Measurements from ENCODE around the gene PRR11. TPM values are rescaled to one million over a fixed set of nuclear protein-coding genes. Genes with fewer than 3 reads are reported as not detected.
A peak's percentile ranks its signal among the peaks of the same experiment; 100 is the strongest.

The PRR11 gene
- total RNA-seq, 4 donors from 2014 or later = 0.89 to 2.2 (median 1.3) TPM

DNA sequence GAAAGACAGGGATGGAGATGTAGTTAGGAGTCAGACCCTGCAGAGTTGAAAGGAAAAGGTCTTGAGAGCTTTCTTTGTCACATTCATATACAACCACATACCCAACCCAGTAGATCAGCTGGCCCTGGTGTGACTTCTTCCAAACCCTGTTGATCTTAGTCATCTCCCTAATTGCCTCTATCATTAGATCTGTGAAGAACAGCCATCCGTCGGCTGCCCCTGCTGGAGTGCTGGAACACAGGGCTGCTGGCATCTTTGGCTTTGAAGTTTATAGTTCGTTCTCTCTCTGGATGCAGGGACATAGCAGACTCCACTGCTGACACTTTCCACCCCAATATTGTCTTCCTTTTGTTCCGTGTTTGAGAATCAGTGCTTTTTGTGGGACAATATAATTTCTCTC lies 43.9 kb downstream of the PRR11 start:
- no peaks in the 10 kb centered on the region for H3K4me1 ChIP-seq
- H3K9me3 ChIP-seq = no peaks in the 10 kb centered on the region
- intact Hi-C loops (cut with DNase I) = no loop called here
- H3K4me3 ChIP-seq (replicated peaks in 1 of 3) = no peak overlapping the region
- TF ChIP-seq, protein P1, sequence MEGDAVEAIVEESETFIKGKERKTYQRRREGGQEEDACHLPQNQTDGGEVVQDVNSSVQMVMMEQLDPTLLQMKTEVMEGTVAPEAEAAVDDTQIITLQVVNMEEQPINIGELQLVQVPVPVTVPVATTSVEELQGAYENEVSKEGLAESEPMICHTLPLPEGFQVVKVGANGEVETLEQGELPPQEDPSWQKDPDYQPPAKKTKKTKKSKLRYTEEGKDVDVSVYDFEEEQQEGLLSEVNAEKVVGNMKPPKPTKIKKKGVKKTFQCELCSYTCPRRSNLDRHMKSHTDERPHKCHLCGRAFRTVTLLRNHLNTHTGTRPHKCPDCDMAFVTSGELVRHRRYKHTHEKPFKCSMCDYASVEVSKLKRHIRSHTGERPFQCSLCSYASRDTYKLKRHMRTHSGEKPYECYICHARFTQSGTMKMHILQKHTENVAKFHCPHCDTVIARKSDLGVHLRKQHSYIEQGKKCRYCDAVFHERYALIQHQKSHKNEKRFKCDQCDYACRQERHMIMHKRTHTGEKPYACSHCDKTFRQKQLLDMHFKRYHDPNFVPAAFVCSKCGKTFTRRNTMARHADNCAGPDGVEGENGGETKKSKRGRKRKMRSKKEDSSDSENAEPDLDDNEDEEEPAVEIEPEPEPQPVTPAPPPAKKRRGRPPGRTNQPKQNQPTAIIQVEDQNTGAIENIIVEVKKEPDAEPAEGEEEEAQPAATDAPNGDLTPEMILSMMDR (IDR thresholded peaks at IDR 0.05) = no peak
- TF ChIP-seq POLR2A (IDR thresholded peaks at IDR 0.05) = no peak
- no peak for DNase-seq
- H3K27me3 ChIP-seq = no peaks in the 10 kb centered on the region
- 91 to 95% methylated on average over 4 of the region's 4 CpGs for WGBS, 2 donors
- no peak overlapping the region for H3K27ac ChIP-seq
- no peaks in the 10 kb centered on the region for H3K36me3 ChIP-seq

DNA sequence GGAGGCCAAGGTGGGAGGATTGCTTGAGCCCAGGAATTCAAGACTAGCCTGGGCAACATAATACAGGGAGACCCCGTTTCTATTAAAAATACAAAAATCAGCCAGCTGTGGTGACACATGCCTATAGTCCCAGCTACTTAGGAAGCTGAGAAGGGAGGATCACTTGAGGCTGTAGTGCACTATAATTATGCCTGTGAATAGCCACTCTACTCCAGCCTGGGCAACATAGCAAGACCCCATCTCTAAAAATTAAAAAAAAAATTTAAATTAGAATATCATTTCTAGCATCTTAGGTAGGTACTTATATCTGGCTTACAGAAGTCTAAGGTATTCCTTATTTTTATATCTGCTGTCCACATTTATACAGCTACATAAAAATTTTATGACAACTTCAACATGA lies 46.8 kb downstream of the PRR11 start:
- H3K27me3 ChIP-seq = no peaks in the 10 kb centered on the region
- WGBS, 2 donors = 91 to 92% methylated on average over 1 of the region's 1 CpG
- H3K4me3 ChIP-seq (replicated peaks in 1 of 3) = no peak overlapping the region
- H3K4me1 ChIP-seq = no peaks in the 10 kb centered on the region
- H3K36me3 ChIP-seq = no peaks in the 10 kb centered on the region
- no peaks in the 10 kb centered on the region for H3K9me3 ChIP-seq
- TF ChIP-seq, protein P1 (IDR thresholded peaks at IDR 0.05) = no peak
- no peak for TF ChIP-seq POLR2A (IDR thresholded peaks at IDR 0.05)
- H3K27ac ChIP-seq = no peak overlapping the region
- no peak for DNase-seq
- intact Hi-C loops (cut with DNase I) = no loop called here

DNA sequence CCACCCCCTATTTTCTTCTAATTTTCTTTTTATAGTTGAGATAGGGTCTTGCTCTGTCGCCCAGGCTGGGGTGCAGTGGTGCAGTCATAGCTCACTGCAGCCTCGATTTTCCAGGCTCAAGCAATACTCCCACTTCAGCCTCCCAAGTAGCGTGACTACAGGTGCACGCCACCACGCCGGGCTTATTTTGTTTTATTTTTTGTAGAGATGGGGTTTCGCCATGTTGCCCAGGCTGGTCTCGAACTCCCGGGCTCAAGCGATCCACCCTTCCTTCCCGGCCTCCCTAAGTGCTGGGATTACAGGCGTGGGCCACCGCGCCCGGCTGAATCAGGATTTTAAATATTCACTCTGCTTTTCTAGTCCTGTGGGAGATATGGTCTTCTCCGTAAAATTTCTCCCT lies 63.8 kb downstream of the PRR11 start:
- H3K4me1 ChIP-seq = no peaks in the 10 kb centered on the region
- TF ChIP-seq, protein P1 (IDR thresholded peaks at IDR 0.05) = no peak
- no peak for TF ChIP-seq POLR2A (IDR thresholded peaks at IDR 0.05)
- no peaks in the 10 kb centered on the region for H3K9me3 ChIP-seq
- no peaks in the 10 kb centered on the region for H3K36me3 ChIP-seq
- intact Hi-C loops (cut with DNase I) = loop anchor here (10.0 kb wide), 1 partner anchor 225 kb away; no protein-coding TSS in a partner anchor
- no peak overlapping the region for H3K4me3 ChIP-seq (replicated peaks in 1 of 3)
- DNase-seq = no peak
- H3K27ac ChIP-seq = no peak overlapping the region
- 96 to 97% methylated on average over 16 of the region's 16 CpGs for WGBS, 2 donors
- no peaks in the 10 kb centered on the region for H3K27me3 ChIP-seq

DNA sequence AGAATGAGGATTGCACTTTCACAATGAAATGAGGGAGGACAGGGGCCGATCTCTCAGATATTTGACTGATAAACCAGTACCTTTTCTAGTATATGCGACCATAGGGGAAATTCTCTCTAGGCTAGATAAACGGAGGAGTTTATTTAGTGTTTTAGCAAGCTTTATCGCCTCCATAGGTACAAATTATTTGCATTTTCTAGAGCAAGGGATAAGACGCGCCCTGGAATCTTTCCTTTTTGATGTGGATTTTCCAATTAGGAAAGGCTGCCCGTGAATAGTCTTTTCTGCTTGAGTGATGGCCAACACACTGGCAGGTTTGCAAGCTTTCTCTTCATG lies 64.4 kb downstream of the PRR11 start:
- WGBS, 2 donors = 28 to 29% methylated on average over 7 of the region's 7 CpGs
- intact Hi-C loops (cut with DNase I) = loop anchor here (10.0 kb wide), 2 partner anchors 85 to 225 kb away; no protein-coding TSS in a partner anchor
- Histone ChIP-seq H3K4me1 (no peaks in the 10 kb centered on the region), H3K9me3 (no peaks in the 10 kb centered on the region), H3K27me3 (no peaks in the 10 kb centered on the region), H3K4me3 (replicated peaks in 1 of 3) (peak overlapping the region in 2 of 3 donors; percentile 6 to 73), H3K27ac (no peak overlapping the region), H3K36me3 (no peaks in the 10 kb centered on the region)
- TF ChIP-seq, protein P1 (IDR thresholded peaks at IDR 0.05) = no peak
- no peak for TF ChIP-seq POLR2A (IDR thresholded peaks at IDR 0.05)
- no peak for DNase-seq

DNA sequence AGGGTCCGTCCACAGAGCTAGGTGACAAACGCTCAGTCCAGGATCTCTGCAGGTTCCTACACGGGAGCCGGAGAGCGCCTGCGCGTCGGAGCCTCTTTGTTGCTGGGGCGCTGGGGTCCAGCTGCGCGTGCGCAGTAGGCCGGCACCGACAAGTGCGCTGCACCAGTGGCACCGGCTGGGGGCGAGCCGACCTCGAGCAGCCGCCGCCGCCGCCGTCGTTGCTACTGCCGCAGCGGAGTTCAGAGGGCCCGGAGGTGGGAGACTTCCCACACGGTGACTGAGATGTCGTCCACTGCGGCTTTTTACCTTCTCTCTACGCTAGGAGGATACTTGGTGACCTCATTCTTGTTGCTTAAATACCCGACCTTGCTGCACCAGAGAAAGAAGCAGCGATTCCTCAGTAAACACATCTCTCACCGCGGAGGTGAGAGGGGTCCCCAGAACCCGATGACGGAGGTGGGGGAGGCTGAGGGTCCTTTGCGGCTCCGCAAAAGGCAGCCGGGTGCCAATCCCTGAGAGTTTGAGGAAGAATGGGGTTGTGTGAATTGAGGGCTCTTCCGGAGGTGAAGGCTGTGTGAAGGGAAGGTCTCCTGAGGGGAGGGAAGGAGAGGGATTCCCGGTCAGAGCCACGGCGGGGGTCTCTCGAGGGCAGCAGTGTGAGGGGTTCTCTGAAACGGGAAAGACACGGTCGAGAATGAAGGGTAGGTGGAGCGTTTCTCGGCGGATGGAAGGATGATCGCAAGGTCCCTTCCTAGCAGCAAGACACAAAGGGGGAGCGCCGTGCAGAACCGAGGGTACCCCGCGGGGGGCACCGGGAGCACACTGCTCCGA lies 65.0 kb downstream of the PRR11 start, which contains the start of gene GDPD1:
Gene GDPD1 (plus strand): TSS at position 184 of the 831 bp plus-strand sequence. CDS start 99 bp downstream, at position 283.
- peak within 1 kb of the TSS; percentile 27 to 97 (median 73) for H3K4me3 ChIP-seq (replicated peaks in 1 of 3)
- intact Hi-C loops (cut with DNase I) = loop anchor here (10.0 kb wide), 1 partner anchor 84 kb away; no protein-coding TSS in a partner anchor
- no peaks in the 10 kb centered on the region for H3K4me1 ChIP-seq
- DNase-seq = peak; percentile 97 to 98
- H3K27me3 ChIP-seq = no peaks in the 10 kb centered on the region
- TF ChIP-seq POLR2A (IDR thresholded peaks at IDR 0.05) = peak in 1 of 2 donors; percentile 69
- TF ChIP-seq, protein P1 (IDR thresholded peaks at IDR 0.05) = peak; percentile 35 to 89 (median 72)
- H3K36me3 ChIP-seq = no peaks in the 10 kb centered on the region
- no peaks in the 10 kb centered on the region for H3K9me3 ChIP-seq
- 0 to 1% methylated on average over 38 to 54 of the region's 60 CpGs for WGBS, 2 donors
- H3K27ac ChIP-seq = peak within 1 kb of the TSS; percentile 64 to 88 (median 84)

Measured in thyroid gland (tissue), 4 donors.